ENCODE results near the gene SSRP1.

DNA sequence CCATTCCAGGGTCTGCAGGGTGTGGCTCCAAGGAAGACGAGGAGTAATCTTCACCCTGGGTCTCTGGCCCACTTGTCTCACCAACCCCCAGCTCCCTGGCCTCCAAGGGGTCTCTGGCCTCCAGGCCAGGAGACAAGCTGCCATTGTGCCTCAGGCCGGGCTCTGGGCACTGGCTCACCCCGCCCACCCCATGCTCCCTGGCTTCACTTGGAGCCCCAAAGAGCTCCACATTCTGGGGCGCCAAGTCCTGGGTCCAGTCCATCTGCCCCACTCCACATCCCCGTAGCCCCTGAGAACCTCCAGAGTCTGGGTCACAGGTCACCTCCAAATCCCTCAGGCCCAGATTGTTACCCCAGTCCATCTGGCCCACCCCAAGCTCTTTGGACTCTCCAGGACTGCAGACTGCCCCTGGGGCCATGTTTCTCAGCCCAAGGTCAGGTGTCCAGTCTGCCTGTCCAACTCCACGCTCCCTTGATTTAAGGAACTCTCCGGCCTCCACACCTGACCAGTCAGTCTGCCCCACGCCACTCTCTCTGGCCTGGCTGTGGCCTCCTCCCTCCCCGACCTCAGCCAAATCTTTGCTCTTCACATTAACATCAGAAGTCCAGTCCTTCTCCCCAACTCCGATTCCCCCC lies 27.1 kb downstream of the SSRP1 start:
- TF ChIP-seq EZH2 (IDR thresholded peaks at IDR 0.05): no peak
- TF ChIP-seq, protein P1, sequence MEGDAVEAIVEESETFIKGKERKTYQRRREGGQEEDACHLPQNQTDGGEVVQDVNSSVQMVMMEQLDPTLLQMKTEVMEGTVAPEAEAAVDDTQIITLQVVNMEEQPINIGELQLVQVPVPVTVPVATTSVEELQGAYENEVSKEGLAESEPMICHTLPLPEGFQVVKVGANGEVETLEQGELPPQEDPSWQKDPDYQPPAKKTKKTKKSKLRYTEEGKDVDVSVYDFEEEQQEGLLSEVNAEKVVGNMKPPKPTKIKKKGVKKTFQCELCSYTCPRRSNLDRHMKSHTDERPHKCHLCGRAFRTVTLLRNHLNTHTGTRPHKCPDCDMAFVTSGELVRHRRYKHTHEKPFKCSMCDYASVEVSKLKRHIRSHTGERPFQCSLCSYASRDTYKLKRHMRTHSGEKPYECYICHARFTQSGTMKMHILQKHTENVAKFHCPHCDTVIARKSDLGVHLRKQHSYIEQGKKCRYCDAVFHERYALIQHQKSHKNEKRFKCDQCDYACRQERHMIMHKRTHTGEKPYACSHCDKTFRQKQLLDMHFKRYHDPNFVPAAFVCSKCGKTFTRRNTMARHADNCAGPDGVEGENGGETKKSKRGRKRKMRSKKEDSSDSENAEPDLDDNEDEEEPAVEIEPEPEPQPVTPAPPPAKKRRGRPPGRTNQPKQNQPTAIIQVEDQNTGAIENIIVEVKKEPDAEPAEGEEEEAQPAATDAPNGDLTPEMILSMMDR (IDR thresholded peaks at IDR 0.05): no peak
- no peak for TF ChIP-seq EZH2phosphoT487 (IDR thresholded peaks at IDR 0.05)
